ENCODE data around the gene PTPRJ. TPM values are rescaled to one million over a fixed set of nuclear protein-coding genes. Genes with fewer than 3 reads are reported as not detected.

Gene PTPRJ
- total RNA-seq, 2 donors from 2014 or later, result 60.7 to 83.3 TPM

DNA sequence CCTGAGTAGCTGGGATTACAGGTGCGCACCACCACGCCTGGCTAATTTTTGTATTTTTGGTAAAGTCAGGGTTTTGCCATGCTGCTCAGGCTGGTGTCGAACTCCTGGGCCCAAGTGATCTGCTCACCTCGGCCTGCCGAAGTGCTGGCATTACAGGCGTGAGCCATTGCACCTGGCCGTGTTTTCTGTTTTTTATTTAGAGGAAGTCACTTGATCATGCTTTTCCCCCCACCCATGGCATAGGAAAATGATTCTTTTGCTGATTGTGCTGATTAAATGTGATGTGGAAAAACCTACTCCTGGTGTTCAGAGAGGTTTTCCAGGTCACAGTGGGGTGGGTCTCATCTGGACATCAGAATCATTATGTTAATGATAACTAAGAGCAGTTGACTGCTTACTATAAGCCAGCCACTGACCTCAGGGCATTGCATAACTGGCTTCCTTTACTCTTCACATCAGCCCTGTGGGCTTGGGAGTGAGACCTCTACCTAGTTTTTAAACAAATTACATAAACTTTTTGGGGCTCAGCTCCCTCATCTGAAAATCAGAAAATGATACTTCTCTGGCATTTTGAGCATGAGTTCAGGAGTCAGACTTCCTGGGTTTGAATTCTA is 71.0 kb downstream of the PTPRJ start:
- no peaks in the 10 kb centered on the region for H3K9me3 Mint-ChIP-seq
- no peak for ATAC-seq
- H3K4me1 Mint-ChIP-seq (ENCODE audit: low read depth in 2 of 2), result peaks cover 62 to 63% of the 10 kb centered on the region in 2 donors
- no peaks in the 10 kb centered on the region for H3K36me3 Mint-ChIP-seq
- H3K4me3 Mint-ChIP-seq, result peak overlapping the region; percentile 74
- H3K27ac Mint-ChIP-seq, result peak overlapping the region; percentile 83 to 85
- DNase-seq (ENCODE audit: low spot score), result no peak
- H3K27me3 Mint-ChIP-seq, result no peaks in the 10 kb centered on the region

DNA sequence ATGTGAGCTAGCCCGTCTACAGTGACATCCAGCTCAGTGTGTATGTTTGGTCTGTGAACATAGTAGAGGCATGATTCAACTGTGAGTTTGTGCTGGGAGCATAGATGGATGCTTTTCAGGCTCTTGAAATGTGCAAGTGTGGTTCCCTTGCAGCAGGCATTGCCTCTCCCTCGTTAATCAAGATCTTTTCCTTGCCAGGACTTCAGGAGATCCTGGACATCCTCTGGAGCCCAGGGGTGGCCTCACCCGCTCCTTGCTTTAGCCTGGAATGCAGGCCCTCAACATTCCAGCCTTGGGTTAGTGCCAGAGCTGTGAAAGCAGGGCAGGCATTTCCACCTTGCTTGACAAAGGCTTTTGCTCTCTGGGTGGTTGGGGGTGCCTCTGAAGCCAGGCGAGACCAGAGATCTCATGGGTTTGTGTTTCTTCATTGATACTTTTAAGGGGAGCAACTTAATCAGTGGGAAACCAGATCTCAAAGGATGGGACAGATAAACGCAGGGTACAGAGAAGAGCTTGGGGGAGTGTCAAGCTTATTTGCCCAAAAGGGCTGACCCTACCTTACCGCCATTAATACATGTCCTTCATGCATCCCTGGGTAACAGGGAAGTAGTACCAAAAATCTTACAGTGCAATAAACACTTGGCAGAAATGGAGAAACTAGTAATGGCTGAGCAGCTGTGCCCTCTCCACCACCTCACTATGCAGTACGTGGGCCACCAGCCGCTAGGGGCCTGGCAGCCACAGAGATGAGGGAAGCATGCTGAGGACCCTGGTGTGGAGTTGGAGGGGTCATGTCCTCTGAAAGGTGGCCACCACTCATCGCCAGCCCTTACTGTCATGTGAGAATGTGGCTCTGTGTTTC is 72.1 kb downstream of the PTPRJ start:
- Mint-ChIP-seq H3K4me3 (peak overlapping the region; percentile 74), H3K27me3 (no peaks in the 10 kb centered on the region), H3K27ac (peak overlapping the region; percentile 83 to 85), H3K36me3 (no peaks in the 10 kb centered on the region), H3K4me1 (ENCODE audit: low read depth in 2 of 2) (peaks cover 71% of the 10 kb centered on the region in 2 donors), H3K9me3 (no peaks in the 10 kb centered on the region)
- no peak for ATAC-seq
- DNase-seq (ENCODE audit: low spot score), result no peak

DNA sequence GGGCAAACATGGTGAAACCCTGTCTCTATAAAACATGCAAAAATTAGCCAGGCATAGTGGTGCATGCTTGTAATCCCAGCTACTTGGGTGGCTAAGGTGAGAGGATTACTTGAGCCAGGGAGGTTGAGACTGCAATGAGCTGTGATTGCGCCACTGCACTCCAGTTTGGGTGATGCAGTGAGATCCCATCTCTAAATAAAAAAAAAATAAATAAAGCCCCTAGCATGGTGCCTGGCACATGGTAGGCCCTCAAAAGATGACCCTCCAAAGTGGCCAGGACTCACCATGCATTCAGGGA is 74.6 kb downstream of the PTPRJ start:
- peaks cover 74 to 80% of the 10 kb centered on the region in 2 donors for H3K4me1 Mint-ChIP-seq (ENCODE audit: low read depth in 2 of 2)
- DNase-seq (ENCODE audit: low spot score), result no peak
- ATAC-seq, result peak; percentile 39 to 59
- no peaks in the 10 kb centered on the region for H3K27me3 Mint-ChIP-seq
- H3K36me3 Mint-ChIP-seq, result no peaks in the 10 kb centered on the region
- H3K4me3 Mint-ChIP-seq, result peak overlapping the region; percentile 62
- H3K9me3 Mint-ChIP-seq, result no peaks in the 10 kb centered on the region
- peak overlapping the region; percentile 84 to 93 for H3K27ac Mint-ChIP-seq

DNA sequence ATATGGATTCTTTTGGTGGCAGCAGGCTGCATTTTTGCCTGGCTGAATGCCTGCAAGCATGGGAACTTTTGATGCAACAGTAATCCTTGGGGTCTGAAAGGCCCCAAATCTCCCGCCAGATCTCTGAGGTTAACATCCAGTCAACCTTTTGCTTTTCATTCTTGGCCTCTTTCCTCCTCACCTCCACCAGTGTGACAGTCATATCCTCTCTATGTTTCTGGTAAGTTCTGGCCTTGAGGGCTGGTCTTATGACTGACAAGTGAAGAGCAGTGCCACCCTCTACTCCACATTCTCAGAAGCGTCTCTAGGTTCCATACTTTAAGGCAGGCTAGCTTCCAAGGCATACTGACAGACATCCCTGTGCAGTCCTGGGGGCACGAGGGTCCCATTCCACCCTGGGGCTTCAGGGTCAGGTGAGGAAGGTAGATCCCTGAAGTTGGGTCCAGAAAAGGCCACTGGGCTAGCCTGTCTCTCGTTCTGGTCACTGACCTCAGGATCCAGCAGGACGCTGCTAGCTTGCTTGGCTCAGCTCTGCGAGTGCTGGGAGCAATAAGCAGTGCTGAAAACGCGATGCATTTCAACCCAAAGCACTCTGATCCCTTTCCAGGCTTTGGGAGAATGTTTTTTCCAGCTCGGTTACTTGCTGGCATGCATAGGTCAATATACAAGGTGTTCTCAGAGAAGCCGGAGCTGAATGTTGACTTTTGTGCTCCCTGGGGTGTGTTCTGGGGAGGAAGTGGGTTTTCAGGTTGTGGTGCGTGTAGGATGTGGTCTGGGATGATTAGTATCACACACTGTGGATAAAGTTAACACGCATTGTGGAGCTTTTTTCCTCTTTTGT is 75.2 kb downstream of the PTPRJ start:
- Mint-ChIP-seq H3K36me3 (no peaks in the 10 kb centered on the region), H3K27me3 (no peaks in the 10 kb centered on the region), H3K9me3 (no peaks in the 10 kb centered on the region), H3K27ac (peak overlapping the region; percentile 84 to 93), H3K4me3 (peak overlapping the region; percentile 59), H3K4me1 (ENCODE audit: low read depth in 2 of 2) (peaks cover 73 to 80% of the 10 kb centered on the region in 2 donors)
- DNase-seq (ENCODE audit: low spot score) (peak; percentile 74), ATAC-seq (peak; percentile 90 to 94)

DNA sequence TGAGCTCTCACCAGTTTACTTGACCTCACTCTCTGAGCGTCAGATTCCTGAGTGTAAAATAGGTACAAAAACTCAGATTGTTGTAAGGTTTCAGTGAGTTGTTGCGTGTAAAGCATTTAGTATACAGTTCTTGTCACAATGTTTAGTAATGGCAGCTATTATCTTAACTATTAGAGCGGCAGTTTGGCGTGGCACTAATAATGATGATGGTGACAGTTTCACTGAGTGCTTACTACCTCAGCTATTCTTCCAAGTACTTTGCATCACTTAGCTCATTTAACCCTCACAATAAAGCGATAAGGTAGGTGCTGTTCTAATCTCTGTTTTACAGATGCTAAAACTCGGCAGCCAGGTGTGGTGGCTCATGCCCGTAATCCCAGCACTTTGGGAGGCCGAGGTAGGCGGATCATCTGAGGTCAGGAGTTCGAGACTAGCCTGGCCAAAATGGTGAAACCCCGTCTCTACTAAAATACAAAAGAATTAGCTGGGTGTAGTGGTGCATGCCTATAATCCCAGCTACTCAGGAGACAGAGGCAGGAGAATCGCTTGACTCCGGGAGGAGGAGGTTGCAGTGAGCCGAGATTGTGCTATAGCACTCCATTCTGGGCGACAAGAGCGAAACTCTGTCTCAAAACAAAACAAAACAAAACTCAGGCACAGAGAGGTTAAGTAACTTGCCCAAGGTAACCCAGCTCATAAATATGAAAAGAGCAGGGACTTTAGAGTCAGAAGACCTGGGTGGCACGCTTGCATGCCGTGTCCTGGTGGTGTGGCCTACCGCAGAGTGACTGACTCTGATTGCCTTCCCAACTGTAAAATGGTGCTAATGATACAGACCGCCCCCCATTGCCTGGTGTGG is 76.2 kb downstream of the PTPRJ start:
- no peaks in the 10 kb centered on the region for H3K36me3 Mint-ChIP-seq
- peak overlapping the region; percentile 59 for H3K4me3 Mint-ChIP-seq
- ATAC-seq (no peak), DNase-seq (ENCODE audit: low spot score) (no peak)
- H3K27ac Mint-ChIP-seq, result peak overlapping the region; percentile 84 to 93
- no peaks in the 10 kb centered on the region for H3K27me3 Mint-ChIP-seq
- no peaks in the 10 kb centered on the region for H3K9me3 Mint-ChIP-seq
- H3K4me1 Mint-ChIP-seq (ENCODE audit: low read depth in 2 of 2), result peaks cover 69 to 78% of the 10 kb centered on the region in 2 donors

DNA sequence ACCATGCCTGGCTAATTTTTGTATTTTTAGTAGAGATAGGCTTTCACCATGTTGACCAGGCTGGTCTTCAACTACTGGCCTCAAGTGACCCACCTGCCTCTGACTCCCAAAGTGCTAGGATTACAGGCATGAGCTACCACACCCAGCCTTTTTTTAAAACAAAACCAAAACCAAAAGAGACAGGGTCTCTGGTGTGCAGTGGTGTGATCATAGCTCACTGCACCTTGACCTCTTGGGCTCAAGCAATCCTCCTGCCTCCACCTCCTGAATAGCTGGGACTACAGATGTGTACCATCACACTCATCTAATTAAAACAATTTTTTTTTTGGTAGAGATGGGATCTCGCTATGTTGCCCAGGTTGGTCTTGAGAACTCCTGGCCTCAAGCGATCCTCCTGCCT is 77.7 kb downstream of the PTPRJ start:
- DNase-seq (ENCODE audit: low spot score), result no peak
- no peak for ATAC-seq
- Mint-ChIP-seq H3K36me3 (no peaks in the 10 kb centered on the region), H3K27me3 (no peaks in the 10 kb centered on the region), H3K9me3 (no peaks in the 10 kb centered on the region), H3K4me3 (peak overlapping the region; percentile 59), H3K4me1 (ENCODE audit: low read depth in 2 of 2) (peaks cover 62 to 66% of the 10 kb centered on the region in 2 donors), H3K27ac (peak overlapping the region; percentile 84 to 93)

DNA sequence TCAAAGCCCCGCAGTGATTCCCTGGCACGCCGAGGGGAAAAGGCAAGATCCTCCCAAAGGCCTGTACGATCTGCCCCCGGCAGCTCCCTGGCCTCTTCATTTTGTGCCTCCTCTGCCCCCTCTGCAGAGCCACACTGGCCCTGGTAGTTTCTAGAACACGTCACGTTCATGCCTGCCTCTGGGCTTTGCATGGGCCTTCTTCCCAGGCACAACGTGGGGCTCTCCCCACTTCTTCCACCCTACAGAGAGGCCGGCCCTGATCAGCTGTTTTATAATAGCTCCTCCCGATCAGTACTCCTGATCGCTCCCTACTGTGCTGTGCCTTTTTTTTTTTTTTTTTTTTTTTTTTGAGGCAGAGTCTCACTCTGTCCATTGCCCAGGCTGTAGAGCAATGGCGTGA is 78.4 kb downstream of the PTPRJ start:
- peaks cover 68 to 71% of the 10 kb centered on the region in 2 donors for H3K4me1 Mint-ChIP-seq (ENCODE audit: low read depth in 2 of 2)
- ATAC-seq (no peak), DNase-seq (ENCODE audit: low spot score) (no peak)
- no peaks in the 10 kb centered on the region for H3K27me3 Mint-ChIP-seq
- H3K36me3 Mint-ChIP-seq, result no peaks in the 10 kb centered on the region
- H3K27ac Mint-ChIP-seq, result peak overlapping the region; percentile 84 to 93
- peak overlapping the region; percentile 59 for H3K4me3 Mint-ChIP-seq
- no peaks in the 10 kb centered on the region for H3K9me3 Mint-ChIP-seq

DNA sequence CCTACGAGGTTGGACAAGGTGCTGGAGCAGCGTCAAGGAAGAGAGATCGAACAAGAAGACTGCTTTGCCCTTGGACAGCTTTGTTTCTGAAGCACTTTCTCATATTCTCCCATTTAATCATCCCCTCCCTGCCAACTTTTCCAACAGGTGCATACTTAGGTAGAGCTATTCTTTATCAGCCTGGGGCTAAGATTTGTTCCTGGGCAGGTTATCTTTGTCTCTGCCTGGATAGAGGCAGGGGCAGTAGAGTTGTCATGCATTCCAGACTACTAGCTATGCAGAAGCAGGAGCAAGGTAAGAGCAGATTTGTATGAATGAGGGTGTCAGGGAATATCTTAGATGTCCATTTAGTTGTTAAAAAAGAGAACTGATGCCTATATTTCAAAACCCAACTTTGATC is 82.3 kb downstream of the PTPRJ start:
- Mint-ChIP-seq H3K36me3 (no peaks in the 10 kb centered on the region), H3K4me3 (no peak overlapping the region), H3K9me3 (no peaks in the 10 kb centered on the region), H3K4me1 (ENCODE audit: low read depth in 2 of 2) (peaks cover 47 to 49% of the 10 kb centered on the region in 2 donors), H3K27me3 (no peaks in the 10 kb centered on the region), H3K27ac (peak overlapping the region in 1 of 2 donors; percentile 35)
- DNase-seq (ENCODE audit: low spot score) (no peak), ATAC-seq (no peak)

DNA sequence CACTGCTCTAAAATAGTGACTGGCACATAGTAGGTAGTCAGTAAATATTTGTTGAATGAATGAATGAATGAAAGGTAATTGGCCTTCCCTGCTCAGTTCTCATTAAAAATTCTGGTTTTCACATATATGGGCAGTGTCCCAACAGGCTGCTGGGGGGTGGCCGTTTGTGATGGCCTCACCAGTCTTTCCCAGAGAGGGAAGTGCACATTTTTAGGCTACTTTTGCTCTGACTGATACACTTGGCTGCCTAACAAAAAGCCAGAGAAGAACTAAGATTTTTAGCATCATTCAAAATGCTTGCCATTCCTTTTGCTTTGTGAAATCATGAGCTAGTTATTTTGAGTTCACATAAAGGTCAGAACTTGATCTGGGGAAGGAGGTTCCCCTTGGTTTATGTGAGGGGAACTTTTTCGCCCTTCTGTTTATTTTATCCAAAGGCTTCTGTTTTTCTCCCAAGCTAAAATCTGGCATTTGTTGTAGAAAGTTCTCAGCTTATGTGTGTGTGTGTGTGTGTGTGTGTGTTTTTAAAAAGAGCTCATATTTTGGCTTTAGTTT is 83.1 kb downstream of the PTPRJ start:
- H3K9me3 Mint-ChIP-seq, result no peaks in the 10 kb centered on the region
- peaks cover 8% of the 10 kb centered on the region for H3K36me3 Mint-ChIP-seq
- ATAC-seq, result no peak
- H3K27me3 Mint-ChIP-seq, result no peaks in the 10 kb centered on the region
- peak overlapping the region; percentile 23 to 37 for H3K27ac Mint-ChIP-seq
- H3K4me3 Mint-ChIP-seq, result no peak overlapping the region
- DNase-seq (ENCODE audit: low spot score), result no peak
- H3K4me1 Mint-ChIP-seq (ENCODE audit: low read depth in 2 of 2), result peaks cover 46 to 49% of the 10 kb centered on the region in 2 donors

DNA sequence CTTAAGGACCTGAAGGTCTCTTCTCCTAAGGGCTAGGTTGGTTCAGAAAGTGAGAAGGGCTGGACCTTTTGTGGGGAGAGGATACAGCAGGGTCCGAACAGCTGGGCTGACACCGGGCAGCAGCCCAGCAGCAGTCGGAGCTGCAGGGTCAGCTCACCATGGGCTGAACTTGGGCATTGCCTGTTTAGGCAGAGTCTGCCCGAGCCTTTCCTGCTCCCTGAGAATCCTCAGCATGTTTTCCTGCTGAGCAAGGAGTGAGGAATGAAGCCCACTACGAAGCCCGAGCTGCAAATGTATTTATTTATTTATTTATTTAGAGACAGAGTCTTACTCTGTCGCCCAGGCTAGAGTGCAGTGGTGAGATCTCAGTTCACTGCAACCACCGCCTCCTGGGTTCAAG is 83.9 kb downstream of the PTPRJ start:
- Mint-ChIP-seq H3K27me3 (no peaks in the 10 kb centered on the region), H3K4me3 (no peak overlapping the region), H3K9me3 (no peaks in the 10 kb centered on the region), H3K4me1 (ENCODE audit: low read depth in 2 of 2) (peaks cover 38 to 45% of the 10 kb centered on the region in 2 donors), H3K27ac (peak overlapping the region; percentile 23 to 37), H3K36me3 (peaks cover 10% of the 10 kb centered on the region)
- no peak for DNase-seq (ENCODE audit: low spot score)
- no peak for ATAC-seq

DNA sequence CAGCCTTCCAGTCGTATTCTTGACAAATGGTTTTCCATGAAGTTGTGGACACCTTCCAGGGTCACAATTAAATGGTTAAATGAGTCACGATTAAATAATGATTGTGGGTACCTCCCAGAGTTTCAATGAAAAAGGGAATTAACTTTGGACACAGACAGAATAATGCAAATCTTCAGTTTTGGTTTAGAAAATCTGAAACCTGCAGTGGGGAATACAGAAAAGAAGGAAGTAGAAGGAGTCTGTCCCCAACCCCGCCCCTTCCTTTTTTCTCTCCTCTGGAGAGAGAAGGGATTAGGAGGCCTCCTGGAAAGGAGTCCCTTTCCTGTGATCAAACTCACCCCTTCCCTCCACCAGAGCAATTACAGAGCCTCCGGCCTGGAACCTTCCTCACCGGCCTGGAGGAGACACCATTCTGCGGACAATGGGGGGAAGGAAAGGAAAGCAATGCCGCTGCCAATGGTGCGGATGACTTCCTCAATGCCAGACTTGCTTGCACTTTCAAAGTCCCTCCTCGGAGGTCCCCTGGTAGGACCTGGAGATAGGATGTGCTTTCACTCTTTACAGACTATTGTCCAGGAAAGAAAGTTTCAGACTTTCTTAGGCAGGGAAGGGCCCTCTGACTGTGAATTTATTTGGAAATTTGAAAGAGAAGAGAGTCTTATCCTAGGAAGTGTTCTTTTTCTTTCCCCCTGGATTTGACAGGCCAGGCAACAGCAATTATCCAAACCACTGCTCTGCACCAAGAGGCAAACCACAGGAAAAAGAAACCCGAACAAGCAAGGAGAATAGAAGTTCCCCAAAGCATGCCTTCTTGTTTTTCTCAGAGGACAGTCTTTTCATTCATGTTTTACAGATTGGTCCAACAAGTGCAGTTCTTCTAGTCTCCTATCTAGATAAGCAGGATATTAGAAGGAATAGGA is 86.8 kb downstream of the PTPRJ start:
- Mint-ChIP-seq H3K4me1 (ENCODE audit: low read depth in 2 of 2) (peaks cover 24 to 34% of the 10 kb centered on the region in 2 donors), H3K9me3 (no peaks in the 10 kb centered on the region), H3K36me3 (peaks cover 10% of the 10 kb centered on the region), H3K27me3 (no peaks in the 10 kb centered on the region), H3K4me3 (no peak overlapping the region), H3K27ac (peak overlapping the region in 1 of 2 donors; percentile 14)
- no peak for ATAC-seq
- DNase-seq (ENCODE audit: low spot score), result no peak
